Motor neuron (in vitro differentiated cells): ENCODE data around the gene CDH12. TPM values are rescaled to one million over a fixed set of nuclear protein-coding genes. Genes with fewer than 3 reads are reported as not detected.
"Not testable (repeated sequence)": the region's sequence is repeated elsewhere in the genome, so short reads cannot be mapped to it uniquely, and the experiment has no call there.

Source experiments
- ATAC-seq, 8 experiments: fragments of 200-7000 bp; cut with Tn5 transposase; replicated peaks in 6 of 8; 2 replicates each; pipeline ENCODE4 v1.8.0; 2021; ENCODE audit warnings: mild to moderate bottlenecking in 8 of 8, moderate library complexity in 8 of 8
- H3K27ac ChIP-seq, 2 donors: fragments of 250-450 bp; sonication (Bioruptor Pico); 2 replicates each; pipeline ENCODE4 v1.9.0; 2021; ENCODE audit warnings: antibody characterized with exemption in 2 of 2, mild to moderate bottlenecking in 2 of 2, moderate library complexity in 1 of 2
- H3K4me1 ChIP-seq, 2 donors: fragments of 250-450 bp; sonication (Bioruptor Pico); replicated peaks in 1 of 2; 2 replicates each; pipeline ENCODE4 v1.6.1; 2021; ENCODE audit warnings: antibody characterized with exemption in 2 of 2, mild to moderate bottlenecking in 2 of 2, moderate library complexity in 1 of 2
- H3K4me3 ChIP-seq, 5 donors: fragments of 250-450 bp; sonication (Bioruptor Pico); 2 replicates each; pipeline ENCODE4 v1.9.0; 2021; ENCODE audit warnings: antibody characterized with exemption in 5 of 5, mild to moderate bottlenecking in 5 of 5, moderate library complexity in 4 of 5
- WGBS, 10 experiments: fragments of 450-650 bp; shearing (Covaris generic); methylation state at CpG; one replicate each; pipeline ENCODE4 v1.0.0; 2022; 5-methylcytosine and 5-hydroxymethylcytosine counted together
- in situ Hi-C, 9 experiments: fragments of 400-800 bp; cut with MboI; loops; one replicate each; pipeline ENCODE4 v1.15.0; 2021; ENCODE audit warnings: low sequenced_read_pairs in 9 of 9, low pct_unique_long_range_greater_than_20kb in 2 of 9; ENCODE audit not compliant: unreplicated experiment in 9 of 9
- total RNA-seq, 8 experiments: library from RNA; unstranded; fragments of 300-600 nt; gene quantifications; 2 replicates each; pipeline versions ENCODE4 v1.2.3 to v1.2.4, GENCODE V29; 2022

Gene CDH12
- total RNA-seq, 8 experiments from 2014 or later: 1.6 to 30.5 (median 23.7) TPM; not detected in 3

GRCh38 chr5:22844155-22844554 is 9.0 kb downstream of the CDH12 start:
- Histone ChIP-seq H3K4me1 (peaks cover 0 to 14% of the 10 kb centered on the region in 2 donors), H3K27ac (no peak overlapping the region), H3K4me3 (no peak overlapping the region)
- in situ Hi-C loops: no loop called here
- ATAC-seq: peak in 5 of 8 experiments; percentile 68 to 95 (median 79)
- 0 to 100% (median 80%) methylated on average over 1 of the region's 1 CpG; no CpG with 5 or more reads in 5 of the 10 experiments for WGBS, 10 experiments

- ATAC-seq: no peak
- in situ Hi-C loops: no loop called here
- Histone ChIP-seq H3K27ac (no peak overlapping the region), H3K4me3 (no peak overlapping the region), H3K4me1 (peaks cover 0 to 14% of the 10 kb centered on the region in 2 donors)
- WGBS, 10 experiments: 0 to 100% (median 73%) methylated on average over 1 to 2 of the region's 2 CpGs
Measured at GRCh38 chr5:22842574-22842973, 10.6 kb downstream of the CDH12 start.

- 8 to 100% (median 89%) methylated on average over 2 to 4 of the region's 4 CpGs; no CpG with 5 or more reads in 1 of the 10 experiments for WGBS, 10 experiments
- no peak for ATAC-seq
- Histone ChIP-seq H3K4me1 (peaks cover 0 to 2% of the 10 kb centered on the region in 2 donors), H3K27ac (no peak overlapping the region), H3K4me3 (no peak overlapping the region)
- in situ Hi-C loops: no loop called here
Measured at GRCh38 chr5:22837803-22838202, 15.3 kb downstream of the CDH12 start.

GRCh38 chr5:22835686-22836085 is 17.5 kb downstream of the CDH12 start:
- in situ Hi-C loops: no loop called here
- 0 to 100% (median 76%) methylated on average over 1 of the region's 1 CpG; no CpG with 5 or more reads in 2 of the 10 experiments for WGBS, 10 experiments
- peak in 5 of 8 experiments; percentile 26 to 84 (median 67) for ATAC-seq
- Histone ChIP-seq H3K4me3 (no peak overlapping the region), H3K4me1 (peaks cover 0 to 2% of the 10 kb centered on the region in 2 donors), H3K27ac (no peak overlapping the region)

GRCh38 chr5:22793463-22793862 is 59.7 kb downstream of the CDH12 start:
- 0 to 93% (median 72%) methylated on average over 1 to 2 of the region's 2 CpGs for whole genome bisulfite sequencing, 10 experiments
- in situ Hi-C loops: no loop called here
- no peak for ATAC-seq

GRCh38 chr5:22787807-22788206 is 65.3 kb downstream of the CDH12 start:
- ATAC-seq: no peak
- WGBS, 10 experiments: 0 to 100% (median 80%) methylated on average over 1 of the region's 1 CpG; no CpG with 5 or more reads in 3 of the 10 experiments
- H3K4me3 ChIP-seq: no peak overlapping the region
- no peak overlapping the region for H3K27ac ChIP-seq
- in situ Hi-C loops: no loop called here
- no peaks in the 10 kb centered on the region for H3K4me1 ChIP-seq

More at GRCh38 chr5:22793463-22793862, 59.7 kb downstream of the CDH12 start:
- Histone ChIP-seq H3K4me3 (no peak overlapping the region), H3K27ac (no peak overlapping the region), H3K4me1 (no peaks in the 10 kb centered on the region)

GRCh38 chr5:22787398-22787797 is 65.7 kb downstream of the CDH12 start:
- in situ Hi-C loops: no loop called here

GRCh38 chr5:22780756-22781155 is 72.4 kb downstream of the CDH12 start:
- Histone ChIP-seq H3K27ac (no peak overlapping the region), H3K4me1 (no peaks in the 10 kb centered on the region), H3K4me3 (no peak overlapping the region)
- ATAC-seq: peak in 1 of 8 experiments; percentile 92
- in situ Hi-C loops: no loop called here

More at GRCh38 chr5:22787398-22787797, 65.7 kb downstream of the CDH12 start:
- Histone ChIP-seq H3K27ac (no peak overlapping the region), H3K4me3 (no peak overlapping the region), H3K4me1 (no peaks in the 10 kb centered on the region)
- no peak for ATAC-seq
- 36 to 100% (median 93%) methylated on average over 1 to 5 of the region's 5 CpGs; no CpG with 5 or more reads in 1 of the 10 experiments for WGBS, 10 experiments

- no peak overlapping the region for H3K4me3 ChIP-seq
- H3K27ac ChIP-seq: no peak overlapping the region
- H3K4me1 ChIP-seq: no peaks in the 10 kb centered on the region
- in situ Hi-C loops: no loop called here
- ATAC-seq: no peak
- WGBS, 10 experiments: 0 to 100% (median 66%) methylated on average over 1 to 3 of the region's 3 CpGs; no CpG with 5 or more reads in 2 of the 10 experiments
Measured at GRCh38 chr5:22779499-22779898, 73.6 kb downstream of the CDH12 start.

- in situ Hi-C loops: no loop called here
- WGBS, 10 experiments: 5 to 91% (median 82%) methylated on average over 2 to 6 of the region's 6 CpGs
- Histone ChIP-seq H3K27ac (no peak overlapping the region), H3K4me1 (no peaks in the 10 kb centered on the region), H3K4me3 (no peak overlapping the region)
- peak in 1 of 8 experiments; percentile 55 for ATAC-seq
Measured at GRCh38 chr5:22776285-22776684, 76.9 kb downstream of the CDH12 start.

GRCh38 chr5:22774214-22774613 is 78.9 kb downstream of the CDH12 start:
- in situ Hi-C loops, H3K4me3 ChIP-seq, H3K27ac ChIP-seq, H3K4me1 ChIP-seq, ATAC-seq: not testable (repeated sequence)
- WGBS, 10 experiments: 20 to 78% (median 29%) methylated on average over 1 of the region's 1 CpG; no CpG with 5 or more reads in 7 of the 10 experiments

GRCh38 chr5:22764736-22765135 is 88.4 kb downstream of the CDH12 start:
- WGBS, 10 experiments: 8 to 95% (median 73%) methylated on average over 1 to 5 of the region's 5 CpGs
- ATAC-seq: no peak
- in situ Hi-C loops: no loop called here

GRCh38 chr5:22757776-22758175 is 95.4 kb downstream of the CDH12 start:
- H3K4me1 ChIP-seq: no peaks in the 10 kb centered on the region
- no peak overlapping the region for H3K27ac ChIP-seq
- in situ Hi-C loops: no loop called here
- ATAC-seq: peak in 1 of 8 experiments; percentile 31
- no peak overlapping the region for H3K4me3 ChIP-seq
- 0 to 100% (median 70%) methylated on average over 1 to 4 of the region's 4 CpGs; no CpG with 5 or more reads in 1 of the 10 experiments for WGBS, 10 experiments

More at GRCh38 chr5:22764736-22765135, 88.4 kb downstream of the CDH12 start:
- no peak overlapping the region for H3K27ac ChIP-seq
- H3K4me3 ChIP-seq: no peak overlapping the region
- H3K4me1 ChIP-seq: no peaks in the 10 kb centered on the region

GRCh38 chr5:22754155-22754554 is 99.0 kb downstream of the CDH12 start:
- no peak for ATAC-seq
- WGBS, 10 experiments: 14 to 100% (median 50%) methylated on average over 1 to 3 of the region's 3 CpGs; no CpG with 5 or more reads in 2 of the 10 experiments
- no peak overlapping the region for H3K27ac ChIP-seq
- H3K4me3 ChIP-seq: no peak overlapping the region
- in situ Hi-C loops: no loop called here
- no peaks in the 10 kb centered on the region for H3K4me1 ChIP-seq
